ACC112 (cell line): Measurements from ENCODE around the gene KRTAP9-7.

ENCODE experiments used
- H2AFZ ChIP-seq: fragments of 200-600 bp; sonication (generic); one replicate; pipeline ENCODE4 v1.6.0; 2017; ENCODE audit warnings: antibody characterized with exemption, low read length; ENCODE audit not compliant: unreplicated experiment
- H3K27ac ChIP-seq: fragments of 200-600 bp; sonication (generic); 2 replicates; pipeline ENCODE4 v1.5.1; 2014; ENCODE audit warnings: low read depth, mild to moderate bottlenecking, antibody characterized with exemption, low read length, moderate library complexity
- H3K27me3 ChIP-seq: fragments of 200-600 bp; sonication (generic); 2 replicates; pipeline ENCODE4 v1.6.1; 2014; ENCODE audit warnings: mild to moderate bottlenecking, antibody characterized with exemption, low read length, moderate library complexity, mixed read lengths; ENCODE audit not compliant: insufficient read depth
- H3K36me3 ChIP-seq: fragments of 200-600 bp; sonication (generic); 2 replicates; pipeline ENCODE4 v1.6.1; 2016; ENCODE audit warnings: mild to moderate bottlenecking, antibody characterized with exemption, low read length, moderate library complexity, mixed read lengths; ENCODE audit not compliant: insufficient read depth
- H3K4me1 ChIP-seq: fragments of 200-600 bp; sonication (generic); one replicate; pipeline ENCODE4 v1.6.1; 2016; ENCODE audit warnings: low read length, mixed read lengths; ENCODE audit not compliant: insufficient read depth, unreplicated experiment, control insufficient read depth
- H3K4me3 ChIP-seq: fragments of 200-600 bp; sonication (generic); 2 replicates; pipeline ENCODE4 v1.5.1; 2014; ENCODE audit warnings: mild to moderate bottlenecking, low read depth, low read length
- H3K79me2 ChIP-seq: fragments of 200-600 bp; sonication (generic); one replicate; pipeline ENCODE4 v1.6.0; 2016; ENCODE audit warnings: low read length; ENCODE audit not compliant: control insufficient read depth, unreplicated experiment, insufficient read depth

The KRTAP9-7 gene

DNA sequence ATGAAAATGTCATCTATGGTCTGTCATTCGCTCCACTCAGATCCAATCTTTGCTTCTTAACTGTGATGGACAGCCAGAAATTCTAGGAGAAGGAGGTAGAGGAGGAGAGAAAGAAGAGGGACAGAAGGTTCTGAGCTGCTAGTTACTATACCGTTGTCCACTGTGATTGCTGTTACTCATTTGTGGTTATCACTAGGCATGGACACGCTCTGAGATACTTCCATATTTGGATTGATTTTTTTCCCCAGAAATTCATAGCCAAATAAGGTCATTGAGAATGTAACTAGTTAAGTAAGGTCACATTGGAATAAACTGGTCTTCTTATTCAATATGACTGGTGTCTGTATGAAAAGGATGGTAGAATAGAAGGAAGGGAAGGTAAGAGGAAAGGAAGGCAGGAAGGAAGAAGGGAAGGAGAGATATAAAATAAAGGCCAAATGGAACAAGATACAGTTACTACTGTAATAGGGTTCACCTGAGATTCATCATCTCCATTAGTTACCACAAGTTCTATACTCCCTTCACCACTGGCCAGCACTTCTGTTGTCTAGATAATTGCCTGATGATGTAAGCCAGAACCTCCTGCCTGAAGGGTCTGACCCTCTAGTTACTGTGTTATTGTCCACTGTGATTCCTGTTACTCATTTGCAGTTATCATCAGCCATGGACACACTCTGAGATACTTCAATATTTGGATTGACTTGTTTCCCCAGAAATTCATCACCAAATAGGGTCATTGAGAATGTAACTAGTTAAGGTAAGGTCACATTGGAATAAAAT lies 2.9 kb downstream of the KRTAP9-7 start:
- H3K27ac ChIP-seq = no peak overlapping the region
- no peaks in the 10 kb centered on the region for H3K4me1 ChIP-seq
- H3K79me2 ChIP-seq = no peaks in the 10 kb centered on the region
- H2AFZ ChIP-seq = no peak overlapping the region
- H3K4me3 ChIP-seq = no peak overlapping the region
- no peaks in the 10 kb centered on the region for H3K36me3 ChIP-seq
- peaks cover 11% of the 10 kb centered on the region; the same call in 1 of the 2 replicates for H3K27me3 ChIP-seq

DNA sequence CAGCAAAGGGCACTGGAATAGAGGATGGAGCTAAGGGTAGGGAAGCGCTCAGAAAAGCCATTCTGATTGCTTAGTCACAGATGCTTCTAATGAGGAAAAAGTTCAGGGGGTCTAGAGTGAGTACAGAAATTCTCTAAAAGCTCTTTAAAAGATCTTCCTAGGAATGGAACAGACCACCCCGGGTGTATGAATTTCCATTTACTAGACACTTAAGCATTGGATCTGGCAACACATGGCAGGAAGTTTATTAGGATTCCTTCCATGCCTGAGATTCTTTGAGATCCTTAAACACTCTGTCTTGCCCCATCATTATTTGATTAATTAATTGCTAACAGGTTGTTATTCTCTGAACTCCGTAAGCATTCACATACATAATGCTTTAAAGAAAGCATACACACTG lies 8.5 kb downstream of the KRTAP9-7 start:
- H3K4me1 ChIP-seq = peaks cover 7% of the 10 kb centered on the region
- no peak overlapping the region for H3K4me3 ChIP-seq
- no peaks in the 10 kb centered on the region for H3K79me2 ChIP-seq
- no peak overlapping the region for H2AFZ ChIP-seq
- no peaks in the 10 kb centered on the region for H3K27me3 ChIP-seq
- no peak overlapping the region for H3K27ac ChIP-seq
- no peaks in the 10 kb centered on the region for H3K36me3 ChIP-seq

GRCh38 chr17:41284546-41284945 lies 9.0 kb downstream of the KRTAP9-7 start:
- Histone ChIP-seq H3K4me3 (no peak overlapping the region), H3K27me3 (no peaks in the 10 kb centered on the region), H3K79me2 (no peaks in the 10 kb centered on the region), H2AFZ (no peak overlapping the region), H3K4me1 (peaks cover 7% of the 10 kb centered on the region), H3K36me3 (no peaks in the 10 kb centered on the region), H3K27ac (no peak overlapping the region)

- Histone ChIP-seq H3K27ac (no peak overlapping the region), H3K79me2 (no peaks in the 10 kb centered on the region), H3K27me3 (no peaks in the 10 kb centered on the region), H2AFZ (no peak overlapping the region), H3K4me3 (no peak overlapping the region), H3K4me1 (peaks cover 7% of the 10 kb centered on the region), H3K36me3 (no peaks in the 10 kb centered on the region)
These were observed 11.6 kb downstream of the KRTAP9-7 start for GRCh38 chr17:41287050-41287449.

GRCh38 chr17:41294016-41294415 lies 18.5 kb downstream of the KRTAP9-7 start:
- no peaks in the 10 kb centered on the region for H3K36me3 ChIP-seq
- H3K27ac ChIP-seq = no peak overlapping the region
- H3K4me3 ChIP-seq = no peak overlapping the region
- H3K27me3 ChIP-seq = no peaks in the 10 kb centered on the region
- no peaks in the 10 kb centered on the region for H3K4me1 ChIP-seq
- H2AFZ ChIP-seq = no peak overlapping the region
- no peaks in the 10 kb centered on the region for H3K79me2 ChIP-seq

DNA sequence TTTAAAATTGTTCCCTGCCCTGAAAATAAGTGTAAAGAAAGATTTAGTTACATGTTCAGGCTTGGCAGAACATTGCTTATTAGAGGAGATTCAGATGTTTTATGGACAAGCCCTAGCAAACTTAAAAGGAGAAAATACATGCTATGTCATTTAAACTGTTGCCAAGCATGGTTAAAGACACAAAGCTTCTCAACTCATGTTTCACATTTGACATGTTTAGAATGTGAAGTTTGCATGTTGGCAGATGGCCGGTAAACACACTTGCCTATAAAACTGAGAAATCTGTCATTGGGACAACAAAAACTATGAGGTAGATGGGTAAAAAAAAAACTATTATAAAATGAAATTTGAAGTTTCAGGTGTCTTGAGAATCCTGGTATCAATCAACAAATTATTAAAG lies 21.3 kb downstream of the KRTAP9-7 start:
- Histone ChIP-seq H3K79me2 (no peaks in the 10 kb centered on the region), H3K4me3 (no peak overlapping the region), H3K27me3 (no peaks in the 10 kb centered on the region), H3K36me3 (no peaks in the 10 kb centered on the region), H2AFZ (no peak overlapping the region), H3K4me1 (no peaks in the 10 kb centered on the region), H3K27ac (no peak overlapping the region)

DNA sequence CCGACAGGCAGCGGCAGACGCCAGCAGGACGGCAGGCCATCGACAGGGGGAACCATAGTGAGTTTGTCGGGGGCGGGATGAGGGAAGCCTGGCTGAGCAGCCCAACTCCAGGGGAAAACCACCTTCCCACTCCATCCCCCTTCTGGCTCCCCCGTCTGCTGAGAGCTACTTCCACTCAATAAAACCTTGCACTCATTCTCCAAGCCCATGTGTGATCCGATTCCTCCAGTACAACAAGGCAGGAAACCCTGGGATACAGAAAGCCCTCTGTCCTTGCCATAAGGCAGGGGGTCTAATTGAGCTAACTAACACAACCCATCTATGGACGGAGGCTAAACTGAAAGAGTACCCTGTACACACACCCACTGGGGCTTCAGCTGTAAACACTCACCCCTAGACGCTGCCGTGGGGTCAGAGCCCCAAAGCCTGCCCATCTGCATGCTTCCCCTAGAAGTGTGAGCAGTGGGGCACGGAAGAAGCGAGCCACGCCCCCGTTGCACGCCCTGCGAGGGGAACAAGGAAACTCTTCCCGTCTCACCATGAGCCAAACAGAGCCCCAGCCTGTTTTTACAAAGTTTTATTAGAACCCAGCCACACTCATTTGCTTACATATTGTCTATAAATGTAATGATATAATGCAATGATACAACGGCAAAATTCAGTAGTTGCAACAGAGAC lies 23.1 kb downstream of the KRTAP9-7 start:
- H3K4me1 ChIP-seq = no peaks in the 10 kb centered on the region
- no peaks in the 10 kb centered on the region for H3K36me3 ChIP-seq
- no peaks in the 10 kb centered on the region for H3K79me2 ChIP-seq
- H3K27me3 ChIP-seq = no peaks in the 10 kb centered on the region
- no peak overlapping the region for H2AFZ ChIP-seq
- H3K27ac ChIP-seq = no peak overlapping the region
- H3K4me3 ChIP-seq = no peak overlapping the region

DNA sequence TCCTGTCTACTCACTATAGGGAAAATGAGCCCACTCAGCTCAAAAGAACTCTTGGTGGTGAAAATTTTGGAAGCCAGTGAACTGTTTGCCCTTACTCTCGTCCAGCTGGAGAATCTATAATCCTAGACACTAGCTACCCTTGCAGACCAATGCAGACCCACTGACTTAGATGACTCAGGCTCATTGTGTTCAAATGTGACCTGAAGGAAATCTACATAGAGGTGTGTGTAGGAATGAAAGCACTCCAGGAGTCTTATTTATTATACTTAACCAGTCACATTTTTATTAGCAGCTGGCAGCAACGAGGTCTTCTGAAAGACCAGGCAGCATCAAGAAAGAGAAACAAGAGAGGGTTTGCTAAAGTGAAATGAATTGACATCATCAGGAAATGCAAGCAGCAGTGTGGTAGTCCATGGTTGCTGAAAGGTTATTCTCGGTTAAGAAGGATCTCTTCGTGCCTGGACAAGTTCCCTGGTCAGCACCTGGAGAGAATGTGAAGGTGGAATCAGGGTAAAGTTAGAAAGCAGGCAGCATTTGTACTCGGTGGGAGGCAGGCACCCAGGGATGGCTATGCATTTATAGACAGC lies 25.8 kb downstream of the KRTAP9-7 start:
- Histone ChIP-seq H3K27ac (no peak overlapping the region), H3K4me1 (no peaks in the 10 kb centered on the region), H3K36me3 (no peaks in the 10 kb centered on the region), H3K4me3 (no peak overlapping the region), H3K27me3 (no peaks in the 10 kb centered on the region), H2AFZ (no peak overlapping the region), H3K79me2 (no peaks in the 10 kb centered on the region)

DNA sequence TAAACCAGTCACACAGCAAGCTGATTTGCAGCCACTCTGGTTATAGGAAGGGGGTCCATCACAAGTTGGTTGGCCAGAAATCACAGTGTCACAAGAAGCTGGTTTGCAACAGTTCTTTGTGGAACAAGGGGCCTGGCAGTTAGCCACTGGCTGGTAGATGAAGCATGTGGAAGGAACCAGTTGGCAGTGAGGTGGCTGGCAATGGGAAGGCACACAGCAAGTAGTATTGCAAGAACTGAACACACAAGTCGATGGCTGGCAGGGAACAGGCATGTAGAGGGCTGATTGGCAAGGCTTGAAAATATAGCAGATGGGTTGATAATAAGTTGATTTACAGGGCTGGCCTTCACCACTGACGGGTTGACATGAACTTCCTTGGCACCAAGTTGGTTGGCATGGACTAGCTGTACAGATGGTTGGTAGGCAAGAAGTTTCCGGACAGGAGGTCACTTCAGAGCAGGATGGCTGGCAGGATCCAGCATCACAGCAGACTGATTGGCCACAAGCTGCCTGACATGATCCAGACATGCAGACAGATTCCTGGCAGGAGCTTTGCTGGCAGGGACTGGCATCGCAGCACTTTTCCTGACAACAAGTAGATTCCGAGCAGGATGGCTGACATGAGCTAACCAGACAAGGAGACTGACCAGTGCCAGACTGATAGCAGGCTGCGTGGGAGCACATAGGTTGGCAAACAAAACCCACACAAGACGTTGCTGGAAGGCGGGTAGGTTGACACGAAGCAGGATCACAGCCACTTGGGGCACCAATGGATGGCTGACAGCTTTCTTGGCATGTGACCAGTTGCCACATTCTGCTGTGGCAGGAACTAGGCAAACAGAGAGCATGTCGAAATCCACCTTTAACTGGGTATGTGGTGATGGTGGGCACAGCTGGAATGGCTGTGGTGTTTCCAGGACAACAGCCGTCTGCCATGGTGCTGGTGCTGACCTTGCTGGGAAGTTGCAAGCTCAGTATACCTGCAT lies 26.7 kb downstream of the KRTAP9-7 start, which contains the start of gene KRTAP29-1:
Gene KRTAP29-1, minus strand, starts transcription at position 936 of the 986 bp plus-strand sequence. Its CDS starts 0 bp downstream, at position 936.
- H2AFZ ChIP-seq = no peak within 1 kb of the TSS

DNA sequence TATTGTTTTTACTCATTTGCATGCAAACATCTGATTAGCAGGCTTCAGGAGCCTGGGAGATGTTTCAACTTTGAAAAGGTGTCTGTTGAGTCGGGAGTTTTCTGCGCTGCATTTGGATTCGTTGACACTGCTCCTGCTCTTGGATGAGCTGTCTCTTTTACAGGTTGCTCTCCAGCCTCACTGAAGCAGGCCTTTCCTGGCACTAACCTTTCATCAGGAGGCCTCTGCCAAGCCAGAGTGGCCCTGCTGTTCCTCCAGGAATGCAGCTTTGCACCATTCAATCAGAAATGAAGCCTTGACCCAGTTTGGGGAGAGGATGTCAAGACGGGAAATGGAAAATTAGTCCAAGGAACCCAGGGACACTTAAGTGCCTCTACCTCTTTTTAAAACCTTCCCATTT lies 27.5 kb downstream of the KRTAP9-7 start:
- Histone ChIP-seq H3K4me1 (no peaks in the 10 kb centered on the region), H3K79me2 (no peaks in the 10 kb centered on the region), H2AFZ (no peak overlapping the region), H3K27me3 (no peaks in the 10 kb centered on the region), H3K36me3 (no peaks in the 10 kb centered on the region), H3K27ac (no peak overlapping the region), H3K4me3 (no peak overlapping the region)

More for the DNA sequence above, 26.7 kb downstream of the KRTAP9-7 start, which contains the start of gene KRTAP29-1:
- Histone ChIP-seq H3K4me1 (no peaks in the 10 kb centered on the region), H3K27me3 (no peaks in the 10 kb centered on the region), H3K27ac (no peak within 1 kb of the TSS), H3K36me3 (no peaks in the 10 kb centered on the region), H3K4me3 (no peak within 1 kb of the TSS), H3K79me2 (no peaks in the 10 kb centered on the region)
